GM12892 (cell line): Measurements from ENCODE around the gene MROH9.

Experiments used
- POLR2A ChIP-seq: IDR thresholded peaks from 2 replicates; pipeline ENCODE4 v1.6.1; 2011; ENCODE audit warnings: low read depth, low read length, control low read depth
- POLR2AphosphoS5 ChIP-seq: IDR thresholded peaks from 2 replicates; pipeline ENCODE4 v1.6.1; 2011; ENCODE audit warnings: low read depth, low read length, control low read depth

- TF ChIP-seq POLR2AphosphoS5 = no peak
- TF ChIP-seq POLR2A = no peak
Observed at GRCh38 chr1:171084091-171084490, 148.8 kb downstream of the MROH9 start.
